Activated CD8-positive, alpha-beta T cell treated with anti-CD3 and anti-CD28 coated beads for 36 hours (primary cell): ENCODE measurements around the gene CRB1. TPM values are rescaled to one million over a fixed set of nuclear protein-coding genes. Genes with fewer than 3 reads are reported as not detected.

ENCODE experiments used
- ATAC-seq: fragments of 200-7000 bp; cut with Tn5 transposase; one replicate; pipeline ENCODE4 v1.10.0; 2021; ENCODE audit warnings: mild to moderate bottlenecking, moderate library complexity
- CTCF ChIA-PET: fragments of 350-600 bp; sonication (Branson Sonifier 250); formaldehyde crosslinking; loops from one replicate; lab custom pipeline; 2021; ENCODE audit warnings: antibody characterized with exemption; lab: Charles Lee
- POLR2A ChIA-PET: fragments of 350-600 bp; sonication (Branson Sonifier 250); formaldehyde crosslinking; loops from one replicate; lab custom pipeline; 2021; ENCODE audit warnings: antibody characterized with exemption; lab: Charles Lee
- DNase-seq: peaks from one replicate; pipeline ENCODE4 v3.0.0-alpha.2; 2020
- H3K27ac Mint-ChIP-seq: one replicate; pipeline ENCODE4 v1.8.0; 2021; ENCODE audit warnings: mild to moderate bottlenecking, mixed read lengths
- H3K27me3 Mint-ChIP-seq: one replicate; pipeline ENCODE4 v1.8.0; 2021; ENCODE audit warnings: mixed read lengths
- H3K36me3 Mint-ChIP-seq: one replicate; pipeline ENCODE4 v1.8.0; 2021; ENCODE audit warnings: low read depth, mixed read lengths
- H3K4me1 Mint-ChIP-seq: one replicate; pipeline ENCODE4 v1.8.0; 2021; ENCODE audit warnings: low read depth, mixed read lengths
- H3K4me3 Mint-ChIP-seq: one replicate; pipeline ENCODE4 v1.8.0; 2021; ENCODE audit warnings: mild to moderate bottlenecking, moderate library complexity, mixed read lengths
- H3K9me3 Mint-ChIP-seq: one replicate; pipeline ENCODE4 v1.8.0; 2021; ENCODE audit warnings: mixed read lengths
- intact Hi-C: fragments of 100-400 bp; cut with micrococcal nuclease; formaldehyde crosslinking; loops from one replicate; pipeline ENCODE4 v1.10.0; 2022
- total RNA-seq, 2 experiments: library from RNA; stranded (reverse); gene quantifications; one replicate each; pipeline ENCODE4 v1.2.3, GENCODE V29; 2021
- TF ChIP-seq, protein P1 (sequence below): fragments of 200-600 bp; IDR thresholded peaks from one replicate; pipeline ENCODE4 v1.8.0; 2022; ENCODE audit warnings: antibody characterized with exemption, mild to moderate bottlenecking

Gene CRB1
- total RNA-seq, 2 experiments from 2014 or later = not detected

DNA sequence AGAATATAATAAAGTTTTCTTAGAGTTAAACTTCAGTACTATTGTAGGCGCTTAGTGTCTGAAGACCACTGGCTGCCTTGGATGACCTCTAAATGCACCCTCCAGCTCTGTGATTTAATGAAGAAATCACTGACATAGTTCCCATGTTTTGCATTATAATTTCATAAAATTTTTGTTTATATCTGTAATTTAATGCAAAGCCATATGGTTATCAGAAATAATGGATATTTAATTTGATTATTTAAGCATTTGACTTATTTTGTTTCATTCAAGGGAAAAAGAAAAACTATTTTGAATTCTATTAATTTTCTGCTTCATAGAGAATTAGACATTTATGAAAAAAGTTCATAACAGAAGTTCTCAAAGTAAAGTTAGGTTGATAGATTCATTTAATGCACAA lies 18.6 kb downstream of the CRB1 start:
- Mint-ChIP-seq H3K4me3 (no peak overlapping the region), H3K27ac (no peak overlapping the region), H3K27me3 (peaks cover 9% of the 10 kb centered on the region), H3K9me3 (no peaks in the 10 kb centered on the region), H3K36me3 (no peaks in the 10 kb centered on the region), H3K4me1 (peaks cover 3% of the 10 kb centered on the region)
- CTCF ChIA-PET = interaction anchor here (1.1 to 1.5 kb wide), 2 partner anchors 106 to 114 kb away, joined by 3 to 4 read pairs; no protein-coding TSS in a partner anchor
- DNase-seq (no peak), ATAC-seq (no peak)
- intact Hi-C loops = no loop called here
- POLR2A ChIA-PET = no interaction called here
- TF ChIP-seq, protein P1, sequence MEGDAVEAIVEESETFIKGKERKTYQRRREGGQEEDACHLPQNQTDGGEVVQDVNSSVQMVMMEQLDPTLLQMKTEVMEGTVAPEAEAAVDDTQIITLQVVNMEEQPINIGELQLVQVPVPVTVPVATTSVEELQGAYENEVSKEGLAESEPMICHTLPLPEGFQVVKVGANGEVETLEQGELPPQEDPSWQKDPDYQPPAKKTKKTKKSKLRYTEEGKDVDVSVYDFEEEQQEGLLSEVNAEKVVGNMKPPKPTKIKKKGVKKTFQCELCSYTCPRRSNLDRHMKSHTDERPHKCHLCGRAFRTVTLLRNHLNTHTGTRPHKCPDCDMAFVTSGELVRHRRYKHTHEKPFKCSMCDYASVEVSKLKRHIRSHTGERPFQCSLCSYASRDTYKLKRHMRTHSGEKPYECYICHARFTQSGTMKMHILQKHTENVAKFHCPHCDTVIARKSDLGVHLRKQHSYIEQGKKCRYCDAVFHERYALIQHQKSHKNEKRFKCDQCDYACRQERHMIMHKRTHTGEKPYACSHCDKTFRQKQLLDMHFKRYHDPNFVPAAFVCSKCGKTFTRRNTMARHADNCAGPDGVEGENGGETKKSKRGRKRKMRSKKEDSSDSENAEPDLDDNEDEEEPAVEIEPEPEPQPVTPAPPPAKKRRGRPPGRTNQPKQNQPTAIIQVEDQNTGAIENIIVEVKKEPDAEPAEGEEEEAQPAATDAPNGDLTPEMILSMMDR = no peak

DNA sequence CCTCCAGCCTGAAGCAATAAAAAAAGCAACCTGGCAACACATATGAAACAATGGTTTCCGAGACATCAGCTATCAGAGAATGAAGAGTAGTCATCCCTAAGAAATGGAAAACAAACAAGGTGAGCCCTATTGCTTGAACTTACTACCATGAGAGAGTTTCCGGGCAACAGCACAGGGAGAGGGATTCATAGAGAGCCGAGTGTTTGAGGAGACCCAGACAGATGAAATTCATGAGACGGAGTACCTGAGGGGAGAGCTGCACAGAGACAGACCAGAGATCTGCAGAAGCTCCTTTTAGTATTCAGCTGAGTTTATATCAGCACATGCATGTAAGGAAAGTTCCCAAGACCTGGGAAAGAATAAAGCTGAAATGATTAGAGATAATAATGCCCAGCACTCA lies 19.8 kb downstream of the CRB1 start:
- TF ChIP-seq, protein P1 = no peak
- peaks cover 3% of the 10 kb centered on the region for H3K4me1 Mint-ChIP-seq
- POLR2A ChIA-PET = no interaction called here
- no peak for ATAC-seq
- DNase-seq = no peak
- H3K9me3 Mint-ChIP-seq = no peaks in the 10 kb centered on the region
- CTCF ChIA-PET = interaction anchor here (1.1 kb wide), 1 partner anchor 113 kb away, joined by 3 read pairs; no protein-coding TSS in a partner anchor
- H3K27me3 Mint-ChIP-seq = peaks cover 12% of the 10 kb centered on the region
- intact Hi-C loops = no loop called here
- H3K4me3 Mint-ChIP-seq = no peak overlapping the region
- H3K36me3 Mint-ChIP-seq = no peaks in the 10 kb centered on the region
- H3K27ac Mint-ChIP-seq = no peak overlapping the region

DNA sequence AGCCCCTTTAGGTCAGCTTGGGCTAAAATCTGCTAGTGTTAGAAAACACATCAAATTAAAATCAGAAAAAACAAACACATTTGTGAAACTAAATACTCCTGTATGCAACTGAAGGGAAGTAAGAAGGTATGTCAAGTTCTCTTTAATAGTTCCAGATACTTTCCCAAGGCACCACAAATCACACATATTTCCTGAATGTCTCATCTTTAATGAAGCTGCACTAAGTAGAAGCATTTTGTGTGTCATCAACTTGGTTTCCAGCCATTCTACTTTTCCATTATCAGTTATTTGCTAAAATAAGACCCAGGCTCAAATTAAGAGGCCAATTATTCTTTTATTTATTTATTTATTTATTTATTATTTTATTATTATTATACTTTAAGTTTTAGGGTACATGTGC lies 34.7 kb downstream of the CRB1 start:
- peaks cover 1% of the 10 kb centered on the region for H3K27me3 Mint-ChIP-seq
- no peak for ATAC-seq
- CTCF ChIA-PET = no interaction called here
- TF ChIP-seq, protein P1 = no peak
- POLR2A ChIA-PET = no interaction called here
- H3K4me3 Mint-ChIP-seq = no peak overlapping the region
- no peaks in the 10 kb centered on the region for H3K4me1 Mint-ChIP-seq
- DNase-seq = no peak
- intact Hi-C loops = no loop called here
- H3K36me3 Mint-ChIP-seq = no peaks in the 10 kb centered on the region
- H3K27ac Mint-ChIP-seq = no peak overlapping the region
- no peaks in the 10 kb centered on the region for H3K9me3 Mint-ChIP-seq

DNA sequence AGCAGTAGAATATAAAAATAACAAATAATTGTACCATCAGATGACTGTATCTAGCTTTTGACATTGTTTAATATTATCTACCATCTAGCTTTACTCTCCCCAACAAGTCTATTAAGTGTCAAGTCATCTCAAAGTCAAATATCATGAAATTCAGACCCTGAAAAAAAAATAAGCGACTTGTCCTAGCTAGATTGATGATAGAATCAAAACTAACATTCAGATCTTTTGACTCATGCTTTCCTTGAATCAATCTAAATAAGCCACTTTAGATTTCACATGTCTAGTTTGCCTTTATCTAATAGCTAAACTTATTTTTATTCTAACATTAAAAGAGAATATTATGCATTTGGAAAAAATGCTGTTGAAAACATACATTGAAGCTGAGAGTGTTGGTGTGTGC lies 35.4 kb downstream of the CRB1 start:
- TF ChIP-seq, protein P1 = no peak
- Mint-ChIP-seq H3K36me3 (no peaks in the 10 kb centered on the region), H3K27ac (no peak overlapping the region)

DNA sequence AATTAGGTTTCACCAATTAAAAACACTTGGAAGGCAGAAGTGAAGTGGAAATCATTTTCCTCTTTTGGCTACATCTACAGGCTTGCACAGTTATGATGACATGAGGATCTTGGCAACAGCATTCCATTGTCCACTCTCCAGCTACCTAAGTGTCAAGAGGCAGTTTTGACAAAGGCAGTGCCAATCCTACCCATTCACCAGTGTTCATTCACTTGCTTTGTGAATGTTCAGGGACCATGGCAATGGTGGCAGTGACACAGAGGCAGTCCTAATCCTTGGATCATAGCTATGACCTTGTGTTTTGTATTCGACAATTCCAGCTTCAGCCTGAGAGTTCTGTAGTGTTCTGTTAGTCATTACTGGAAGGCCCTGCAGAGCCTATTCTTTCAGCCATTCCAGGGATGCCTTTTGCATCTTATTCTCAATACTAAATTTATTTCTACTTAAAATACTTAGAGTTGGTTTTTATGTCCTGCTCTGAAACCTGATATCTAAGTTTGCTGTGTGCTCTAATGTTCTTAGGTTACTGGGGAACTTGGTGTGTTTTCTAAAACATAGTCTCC lies 36.7 kb downstream of the CRB1 start:
- no peak for DNase-seq
- ChIA-PET POLR2A (no interaction called here), CTCF (no interaction called here)
- no peak for ATAC-seq
- H3K4me3 Mint-ChIP-seq = no peak overlapping the region
- no peaks in the 10 kb centered on the region for H3K4me1 Mint-ChIP-seq
- no peaks in the 10 kb centered on the region for H3K9me3 Mint-ChIP-seq
- TF ChIP-seq, protein P1 = no peak
- no peak overlapping the region for H3K27ac Mint-ChIP-seq
- intact Hi-C loops = no loop called here
- peaks cover 1% of the 10 kb centered on the region for H3K27me3 Mint-ChIP-seq
- no peaks in the 10 kb centered on the region for H3K36me3 Mint-ChIP-seq

More for the DNA sequence above, 35.4 kb downstream of the CRB1 start:
- no peak for DNase-seq
- H3K9me3 Mint-ChIP-seq = no peaks in the 10 kb centered on the region
- H3K27me3 Mint-ChIP-seq = peaks cover 1% of the 10 kb centered on the region
- ChIA-PET POLR2A (no interaction called here), CTCF (interaction anchor here (0.6 kb wide), 1 partner anchor 242 kb away, joined by 3 read pairs; no protein-coding TSS in a partner anchor)
- H3K4me1 Mint-ChIP-seq = no peaks in the 10 kb centered on the region
- ATAC-seq = no peak
- H3K4me3 Mint-ChIP-seq = no peak overlapping the region
- intact Hi-C loops = no loop called here
